ENCODE data around the gene SHC2. TPM values are rescaled to one million over a fixed set of nuclear protein-coding genes. Genes with fewer than 3 reads are reported as not detected.
"Not testable (repeated sequence)": the region's sequence is repeated elsewhere in the genome, so short reads cannot be mapped to it uniquely, and the experiment has no call there.

Gene SHC2
- total RNA-seq, 1 experiment from 2014 or later = not detected

DNA sequence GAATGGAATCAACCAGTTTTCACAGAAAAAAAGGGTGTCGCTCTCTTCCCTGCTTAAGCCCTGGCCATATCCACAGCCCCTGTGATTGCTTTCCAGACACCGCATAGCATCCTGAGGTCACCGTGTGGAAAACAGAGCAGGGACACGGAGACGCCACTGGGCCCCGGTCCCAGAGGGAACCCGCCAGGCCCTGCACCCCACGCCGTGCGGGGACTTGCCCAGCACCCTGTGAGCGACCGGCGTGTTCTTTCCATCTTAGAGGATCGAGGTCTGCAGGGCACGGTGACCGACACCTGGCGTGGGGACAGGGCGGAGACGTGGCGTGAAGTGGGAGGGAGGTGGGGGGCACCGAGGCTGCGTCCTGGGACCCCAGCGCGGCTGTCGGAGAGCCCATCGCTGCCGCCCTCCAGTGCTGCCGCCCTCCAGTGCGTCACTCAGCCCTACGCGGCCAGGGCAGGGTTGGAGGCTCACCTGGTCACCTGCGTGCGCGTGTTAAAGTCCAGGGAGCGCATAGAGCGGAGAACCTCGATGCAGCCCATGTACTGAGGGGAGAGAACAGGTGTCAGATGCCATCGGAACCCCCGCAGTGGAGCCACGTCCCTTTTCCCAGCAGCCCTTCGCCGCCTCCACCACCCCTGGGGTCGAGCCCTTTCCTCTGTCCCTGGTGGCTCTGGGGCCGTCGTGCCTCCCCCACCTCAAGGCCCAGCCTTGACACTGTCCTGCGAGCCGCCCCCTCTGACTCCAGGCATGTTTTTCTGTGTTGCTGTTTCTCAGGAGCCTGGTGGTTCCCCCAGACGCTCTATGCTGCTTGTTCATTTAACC lies 20.2 kb downstream of the SHC2 start:
- Histone ChIP-seq H3K9me3 (replicated peaks) (0 out of 2 replicates have a peak, but pooled peaks cover 2% of the 10 kb centered on the region), H3K4me3 (no peak overlapping the region), H3K36me3 (no peaks in the 10 kb centered on the region), H3K4me1 (replicated peaks) (no peaks in the 10 kb centered on the region), H3K27ac (no peak overlapping the region), H3K27me3 (replicated peaks) (peaks cover 22% of the 10 kb centered on the region; the same call in 1 of the 2 replicates)
- DNase-seq (ENCODE audit: low read depth in 1 of 2, low spot score in 2 of 2) = no peak

GRCh38 chr19:439167-439900 lies 21.5 kb downstream of the SHC2 start:
- no peak for DNase-seq (ENCODE audit: low read depth in 1 of 2, low spot score in 2 of 2)
- Histone ChIP-seq H3K4me3 (no peak overlapping the region), H3K4me1 (replicated peaks) (no peaks in the 10 kb centered on the region), H3K9me3 (replicated peaks) (0 out of 2 replicates have a peak, but pooled peaks cover 2% of the 10 kb centered on the region), H3K36me3 (no peaks in the 10 kb centered on the region), H3K27ac (no peak overlapping the region), H3K27me3 (replicated peaks) (peaks cover 22% of the 10 kb centered on the region; the same call in 1 of the 2 replicates)

GRCh38 chr19:438416-438958 lies 22.3 kb downstream of the SHC2 start:
- Histone ChIP-seq H3K36me3 (no peaks in the 10 kb centered on the region), H3K4me3 (no peak overlapping the region), H3K4me1 (replicated peaks) (no peaks in the 10 kb centered on the region), H3K27me3 (replicated peaks) (peaks cover 22% of the 10 kb centered on the region; the same call in 1 of the 2 replicates), H3K9me3 (replicated peaks) (0 out of 2 replicates have a peak, but pooled peaks cover 2% of the 10 kb centered on the region), H3K27ac (no peak overlapping the region)
- DNase-seq (ENCODE audit: low read depth in 1 of 2, low spot score in 2 of 2) = no peak

GRCh38 chr19:437041-437440 lies 23.8 kb downstream of the SHC2 start:
- 0 out of 2 replicates have a peak, but pooled peaks cover 2% of the 10 kb centered on the region for H3K9me3 ChIP-seq (replicated peaks)
- DNase-seq (ENCODE audit: low read depth in 1 of 2, low spot score in 2 of 2) = no peak
- no peak overlapping the region for H3K27ac ChIP-seq
- H3K36me3 ChIP-seq = no peaks in the 10 kb centered on the region
- no peak overlapping the region for H3K4me3 ChIP-seq
- peaks cover 22% of the 10 kb centered on the region; the same call in 1 of the 2 replicates for H3K27me3 ChIP-seq (replicated peaks)
- H3K4me1 ChIP-seq (replicated peaks) = no peaks in the 10 kb centered on the region

DNA sequence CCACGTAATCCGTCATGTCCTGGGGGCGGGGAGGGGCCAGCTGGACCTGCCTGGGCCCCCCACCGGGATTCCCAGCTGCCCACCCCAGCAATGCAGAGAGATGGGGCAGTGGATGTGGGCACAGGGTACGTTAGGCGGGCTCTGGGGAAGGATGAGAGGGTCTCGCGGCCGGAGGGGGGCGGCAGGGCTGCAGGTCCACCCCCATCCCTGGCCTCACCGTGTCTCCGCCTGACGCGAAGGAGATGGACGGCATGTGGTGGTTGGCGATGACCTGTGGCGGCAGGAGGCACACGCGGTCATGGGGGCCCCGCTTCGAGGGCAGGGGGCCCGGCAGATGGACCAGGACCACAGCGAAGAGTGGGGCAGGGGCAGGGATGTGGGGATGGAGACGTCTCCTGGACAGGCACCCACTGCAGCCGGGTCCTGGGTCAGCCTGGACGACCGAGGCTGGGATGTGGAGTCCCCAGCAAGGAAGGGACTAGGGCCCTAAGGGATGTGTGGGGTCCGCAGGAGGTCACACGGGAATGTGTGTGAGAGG lies 24.4 kb downstream of the SHC2 start:
- H3K4me1 ChIP-seq (replicated peaks) = no peaks in the 10 kb centered on the region
- H3K9me3 ChIP-seq (replicated peaks) = no peaks in the 10 kb centered on the region
- DNase-seq (ENCODE audit: low read depth in 1 of 2, low spot score in 2 of 2) = no peak
- H3K4me3 ChIP-seq = no peak overlapping the region
- H3K27me3 ChIP-seq (replicated peaks) = peaks cover 22% of the 10 kb centered on the region; the same call in 1 of the 2 replicates
- H3K27ac ChIP-seq = no peak overlapping the region
- no peaks in the 10 kb centered on the region for H3K36me3 ChIP-seq

DNA sequence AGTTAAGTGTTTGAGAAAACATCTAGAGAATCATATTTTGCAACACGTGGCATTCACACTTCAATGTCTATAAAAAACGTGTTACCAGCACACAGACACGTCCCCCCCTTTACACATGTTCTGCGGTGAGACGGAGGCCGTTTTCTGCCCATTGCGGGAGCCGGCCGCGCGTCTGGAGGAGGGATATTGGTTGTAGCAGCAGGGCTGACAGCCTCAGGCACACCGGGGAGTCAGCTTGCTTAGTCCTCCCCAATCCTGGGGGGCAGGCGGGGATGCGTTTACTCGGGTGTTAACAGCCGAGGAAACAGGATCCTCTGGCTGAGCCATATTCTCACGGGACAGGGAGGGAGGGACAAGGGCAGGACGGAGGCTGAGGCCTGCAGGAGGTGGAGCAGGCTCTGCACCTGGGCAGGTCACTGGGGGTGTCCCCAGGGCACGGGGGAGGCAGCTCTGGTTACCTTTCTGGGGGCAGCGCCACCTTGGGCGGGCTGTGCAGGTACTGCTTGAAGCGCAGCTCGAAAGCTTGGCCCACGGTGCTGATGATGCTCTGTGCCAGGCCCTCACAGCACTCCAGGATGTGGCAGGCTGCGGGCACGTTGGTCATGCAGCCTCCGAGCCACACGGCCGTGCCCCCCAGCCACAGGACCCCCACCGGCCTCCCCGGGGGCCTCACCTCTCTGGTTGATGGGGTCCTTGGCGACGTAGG lies 25.0 kb downstream of the SHC2 start:
- H3K9me3 ChIP-seq (replicated peaks) = no peaks in the 10 kb centered on the region
- no peak overlapping the region for H3K27ac ChIP-seq
- no peaks in the 10 kb centered on the region for H3K36me3 ChIP-seq
- H3K4me1 ChIP-seq (replicated peaks) = no peaks in the 10 kb centered on the region
- no peak for DNase-seq (ENCODE audit: low read depth in 1 of 2, low spot score in 2 of 2)
- H3K4me3 ChIP-seq = no peak overlapping the region
- peaks cover 22% of the 10 kb centered on the region; the same call in 1 of the 2 replicates for H3K27me3 ChIP-seq (replicated peaks)

- no peaks in the 10 kb centered on the region for H3K9me3 ChIP-seq (replicated peaks)
- H3K36me3 ChIP-seq = no peaks in the 10 kb centered on the region
- no peak for DNase-seq (ENCODE audit: low read depth in 1 of 2, low spot score in 2 of 2)
- H3K4me1 ChIP-seq (replicated peaks) = no peaks in the 10 kb centered on the region
- H3K27ac ChIP-seq = no peak overlapping the region
- H3K27me3 ChIP-seq (replicated peaks) = peaks cover 22% of the 10 kb centered on the region; the same call in 1 of the 2 replicates
- no peak overlapping the region for H3K4me3 ChIP-seq
Measured at GRCh38 chr19:435056-435706, 25.7 kb downstream of the SHC2 start.

- peaks cover 22% of the 10 kb centered on the region; the same call in 1 of the 2 replicates for H3K27me3 ChIP-seq (replicated peaks)
- H3K4me1 ChIP-seq (replicated peaks) = no peaks in the 10 kb centered on the region
- no peak overlapping the region for H3K27ac ChIP-seq
- no peak for DNase-seq (ENCODE audit: low read depth in 1 of 2, low spot score in 2 of 2)
- H3K9me3 ChIP-seq (replicated peaks) = no peaks in the 10 kb centered on the region
- no peak overlapping the region for H3K4me3 ChIP-seq
- no peaks in the 10 kb centered on the region for H3K36me3 ChIP-seq
Measured at GRCh38 chr19:434152-434960, 26.5 kb downstream of the SHC2 start.

GRCh38 chr19:430701-431100 lies 30.1 kb downstream of the SHC2 start:
- Histone ChIP-seq H3K4me3 (no peak overlapping the region), H3K4me1 (replicated peaks) (no peaks in the 10 kb centered on the region), H3K36me3 (no peaks in the 10 kb centered on the region), H3K27me3 (replicated peaks) (no peaks in the 10 kb centered on the region), H3K9me3 (replicated peaks) (no peaks in the 10 kb centered on the region), H3K27ac (no peak overlapping the region)
- DNase-seq (ENCODE audit: low read depth in 1 of 2, low spot score in 2 of 2) = no peak

GRCh38 chr19:428149-428548 lies 32.7 kb downstream of the SHC2 start:
- Histone ChIP-seq H3K9me3 (replicated peaks) (no peaks in the 10 kb centered on the region), H3K4me3 (no peak overlapping the region), H3K27ac (no peak overlapping the region), H3K36me3 (no peaks in the 10 kb centered on the region), H3K27me3 (replicated peaks) (peaks cover 9% of the 10 kb centered on the region; the same call in 1 of the 2 replicates), H3K4me1 (replicated peaks) (no peaks in the 10 kb centered on the region)
- DNase-seq (ENCODE audit: low read depth in 1 of 2, low spot score in 2 of 2) = no peak

DNA sequence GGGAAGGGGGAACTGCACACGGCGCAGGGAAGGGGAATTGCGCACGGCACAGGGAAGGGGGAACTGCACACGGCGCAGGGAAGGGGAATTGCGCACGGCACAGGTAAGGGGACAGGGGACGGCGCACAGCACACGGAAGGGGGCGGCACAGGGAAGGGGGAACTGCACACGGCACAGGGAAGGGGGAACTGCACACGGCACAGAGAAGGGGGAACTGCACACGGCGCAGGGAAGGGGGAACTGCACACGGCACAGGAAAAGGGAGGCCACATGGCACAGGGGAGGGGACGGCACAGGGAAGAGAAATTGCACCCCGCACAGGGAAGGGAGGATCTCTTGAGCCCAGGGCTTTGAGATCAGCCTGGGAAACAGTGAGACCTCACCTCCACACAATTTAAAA lies 33.2 kb downstream of the SHC2 start:
- not testable (repeated sequence) for H3K36me3 ChIP-seq; H3K4me3 ChIP-seq; H3K9me3 ChIP-seq (replicated peaks); DNase-seq (ENCODE audit: low read depth in 1 of 2, low spot score in 2 of 2); H3K27me3 ChIP-seq (replicated peaks); H3K27ac ChIP-seq; H3K4me1 ChIP-seq (replicated peaks)

GRCh38 chr19:426725-427445 lies 33.9 kb downstream of the SHC2 start:
- no peak overlapping the region for H3K27ac ChIP-seq
- H3K9me3 ChIP-seq (replicated peaks) = no peaks in the 10 kb centered on the region
- H3K4me1 ChIP-seq (replicated peaks) = no peaks in the 10 kb centered on the region
- H3K27me3 ChIP-seq (replicated peaks) = peaks cover 9% of the 10 kb centered on the region; the same call in 1 of the 2 replicates
- no peak overlapping the region for H3K4me3 ChIP-seq
- no peaks in the 10 kb centered on the region for H3K36me3 ChIP-seq
- DNase-seq (ENCODE audit: low read depth in 1 of 2, low spot score in 2 of 2) = no peak
